Thymus (tissue), 11 donors: ENCODE measurements around the gene HS3ST1. TPM values are rescaled to one million over a fixed set of nuclear protein-coding genes. Genes with fewer than 3 reads are reported as not detected.

Source experiments
- DNase-seq, 9 donors: peaks; one replicate each; pipeline ENCODE4 v3.0.0-alpha.2; 2013; ENCODE audit warnings: low spot score in 9 of 9, low read depth in 6 of 9, missing footprints in 1 of 9
- H3K27ac ChIP-seq, 2 donors: one replicate each; pipeline ENCODE4 v1.5.1; 2013; ENCODE audit warnings: control low read depth in 1 of 2, low read depth in 1 of 2, low read length in 1 of 2, mild to moderate bottlenecking in 1 of 2, moderate library complexity in 1 of 2
- H3K27me3 ChIP-seq, 2 donors: one replicate each; pipeline ENCODE4 v1.5.1; 2013; ENCODE audit warnings: low read length in 1 of 2; ENCODE audit not compliant: control insufficient read depth in 2 of 2, insufficient read depth in 1 of 2
- H3K36me3 ChIP-seq, 2 donors: one replicate each; pipeline ENCODE4 v1.5.1; 2013; ENCODE audit warnings: low read length in 1 of 2, mild to moderate bottlenecking in 1 of 2, moderate library complexity in 1 of 2; ENCODE audit not compliant: control insufficient read depth in 2 of 2, insufficient read depth in 2 of 2
- H3K4me1 ChIP-seq, 2 donors: one replicate each; pipeline ENCODE4 v1.5.1; 2013; ENCODE audit warnings: low read length in 2 of 2; ENCODE audit not compliant: control insufficient read depth in 2 of 2, insufficient read depth in 2 of 2
- H3K4me3 ChIP-seq, 2 donors: one replicate each; pipeline ENCODE4 v1.5.1; 2013; ENCODE audit warnings: low read length in 2 of 2, control low read depth in 1 of 2, mild to moderate bottlenecking in 1 of 2
- H3K9me3 ChIP-seq, 2 donors: one replicate each; pipeline ENCODE4 v1.5.1; 2013; ENCODE audit warnings: low read length in 1 of 2, mild to moderate bottlenecking in 1 of 2; ENCODE audit not compliant: control insufficient read depth in 2 of 2, insufficient read depth in 1 of 2
- WGBS: extraction: QIAGEN DNeasy Blood & Tissue Kit; methylation state at CpG from one replicate; pipeline ENCODE4 v1.1.7; 2013; 5-methylcytosine and 5-hydroxymethylcytosine counted together
- polyA plus RNA-seq: library from polyadenylated mRNA; stranded (reverse); fragments of 200-250 nt; gene quantifications from one replicate; pipeline ENCODE4 v1.2.3, GENCODE V29; 2013
- total RNA-seq: library from RNA; stranded (reverse); fragments of 120-200 nt; gene quantifications from one replicate; pipeline ENCODE4 v1.2.4, GENCODE V29; 2013
- donor health status: healthy.

HS3ST1 gene
- total and polyA plus RNA-seq, 2 donors = 0.89 to 1.5 TPM

- 97% methylated on average over 4 of the region's 4 CpGs for WGBS
- Histone ChIP-seq H3K27me3 (no peaks in the 10 kb centered on the region), H3K4me3 (no peak overlapping the region), H3K9me3 (no peaks in the 10 kb centered on the region), H3K27ac (no peak overlapping the region), H3K4me1 (peaks cover 8 to 33% of the 10 kb centered on the region in 2 donors), H3K36me3 (no peaks in the 10 kb centered on the region)
- DNase-seq = no peak
Measured at GRCh38 chr4:11468901-11469300, 40.2 kb upstream of the HS3ST1 start.

- H3K27me3 ChIP-seq = no peaks in the 10 kb centered on the region
- no peaks in the 10 kb centered on the region for H3K9me3 ChIP-seq
- H3K27ac ChIP-seq = no peak overlapping the region
- no peak overlapping the region for H3K4me3 ChIP-seq
- H3K4me1 ChIP-seq = peaks cover 8 to 29% of the 10 kb centered on the region in 2 donors
- no peak for DNase-seq
- 42% methylated on average over 2 of the region's 2 CpGs for WGBS
- no peaks in the 10 kb centered on the region for H3K36me3 ChIP-seq
Measured at GRCh38 chr4:11467931-11468330, 39.2 kb upstream of the HS3ST1 start.

GRCh38 chr4:11463707-11464106 is 35.0 kb upstream of the HS3ST1 start:
- Histone ChIP-seq H3K9me3 (no peaks in the 10 kb centered on the region), H3K27ac (no peak overlapping the region), H3K36me3 (no peaks in the 10 kb centered on the region), H3K27me3 (no peaks in the 10 kb centered on the region), H3K4me1 (peaks cover 0 to 7% of the 10 kb centered on the region in 2 donors), H3K4me3 (no peak overlapping the region)
- 96% methylated on average over 1 of the region's 1 CpG for WGBS
- no peak for DNase-seq

GRCh38 chr4:11456401-11456800 is 27.7 kb upstream of the HS3ST1 start:
- no peak for DNase-seq
- Histone ChIP-seq H3K4me3 (no peak overlapping the region), H3K27me3 (no peaks in the 10 kb centered on the region), H3K4me1 (no peaks in the 10 kb centered on the region), H3K9me3 (no peaks in the 10 kb centered on the region), H3K36me3 (no peaks in the 10 kb centered on the region), H3K27ac (no peak overlapping the region)
- WGBS = 96% methylated on average over 1 of the region's 1 CpG

GRCh38 chr4:11455201-11455835 is 26.6 kb upstream of the HS3ST1 start:
- 82% methylated on average over 5 of the region's 5 CpGs for WGBS
- peak overlapping the region in 1 of 2 donors; percentile 44 for H3K27ac ChIP-seq

GRCh38 chr4:11451716-11452115 is 23.0 kb upstream of the HS3ST1 start:
- 100% methylated on average over 1 of the region's 1 CpG for WGBS
- no peak for DNase-seq
- Histone ChIP-seq H3K27me3 (no peaks in the 10 kb centered on the region), H3K9me3 (no peaks in the 10 kb centered on the region), H3K27ac (no peak overlapping the region), H3K4me1 (no peaks in the 10 kb centered on the region), H3K4me3 (no peak overlapping the region), H3K36me3 (no peaks in the 10 kb centered on the region)

More at GRCh38 chr4:11455201-11455835, 26.6 kb upstream of the HS3ST1 start:
- no peaks in the 10 kb centered on the region for H3K36me3 ChIP-seq
- no peaks in the 10 kb centered on the region for H3K9me3 ChIP-seq
- H3K4me1 ChIP-seq = no peaks in the 10 kb centered on the region
- no peak for DNase-seq
- no peak overlapping the region for H3K4me3 ChIP-seq
- no peaks in the 10 kb centered on the region for H3K27me3 ChIP-seq

GRCh38 chr4:11446155-11446811 is 17.6 kb upstream of the HS3ST1 start:
- Histone ChIP-seq H3K27ac (no peak overlapping the region), H3K4me3 (no peak overlapping the region), H3K4me1 (no peaks in the 10 kb centered on the region), H3K36me3 (no peaks in the 10 kb centered on the region), H3K9me3 (no peaks in the 10 kb centered on the region), H3K27me3 (no peaks in the 10 kb centered on the region)
- no peak for DNase-seq

GRCh38 chr4:11441194-11441556 is 12.5 kb upstream of the HS3ST1 start:
- no peaks in the 10 kb centered on the region for H3K36me3 ChIP-seq
- H3K9me3 ChIP-seq = no peaks in the 10 kb centered on the region
- no peak overlapping the region for H3K27ac ChIP-seq
- WGBS = 93% methylated on average over 1 of the region's 1 CpG
- DNase-seq = no peak
- no peaks in the 10 kb centered on the region for H3K27me3 ChIP-seq
- no peak overlapping the region for H3K4me3 ChIP-seq
- H3K4me1 ChIP-seq = peaks cover 3 to 5% of the 10 kb centered on the region in 2 donors

DNA sequence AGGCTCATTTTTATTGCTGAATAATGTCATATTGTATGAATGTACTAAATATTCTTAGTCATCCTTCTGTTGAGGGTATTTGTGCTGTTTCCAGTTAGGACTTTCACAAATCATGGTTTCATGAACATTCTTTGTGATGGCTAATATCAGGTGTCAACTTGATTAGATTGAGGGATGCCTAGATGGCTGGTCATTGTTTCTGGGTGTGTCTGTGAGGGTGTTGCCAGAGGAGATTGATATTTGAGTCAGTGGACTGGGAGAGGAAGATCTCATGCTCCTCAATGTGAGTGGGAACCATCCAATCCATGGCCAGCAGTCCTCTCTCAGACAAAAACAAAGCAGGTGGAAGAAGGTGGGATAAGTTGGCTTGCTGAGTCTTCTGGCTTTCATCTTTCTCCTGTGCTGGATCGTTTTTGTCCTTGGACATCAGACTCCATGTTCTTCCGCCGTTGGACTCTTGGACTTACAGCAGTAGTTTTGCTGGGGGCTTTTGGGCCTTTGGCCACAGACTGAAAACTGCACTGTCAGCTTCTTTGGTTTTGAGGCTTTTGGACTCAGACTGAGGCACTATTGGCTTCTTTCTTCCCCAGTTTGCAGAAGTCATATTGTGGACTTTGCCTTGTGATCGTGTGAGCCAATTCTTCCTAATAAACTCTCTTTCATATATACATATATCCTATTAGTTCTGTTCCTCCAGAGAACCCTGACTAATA is 11.9 kb upstream of the HS3ST1 start:
- H3K36me3 ChIP-seq = no peaks in the 10 kb centered on the region
- no peak overlapping the region for H3K4me3 ChIP-seq
- WGBS = 82% methylated on average over 4 of the region's 4 CpGs
- no peaks in the 10 kb centered on the region for H3K9me3 ChIP-seq
- DNase-seq = no peak
- no peaks in the 10 kb centered on the region for H3K27me3 ChIP-seq
- H3K4me1 ChIP-seq = peaks cover 3 to 5% of the 10 kb centered on the region in 2 donors
- no peak overlapping the region for H3K27ac ChIP-seq
